ENCODE measurements around the gene ARL6.
A peak's percentile ranks its signal among the peaks of the same experiment; 100 is the strongest.

ARL6 gene

DNA sequence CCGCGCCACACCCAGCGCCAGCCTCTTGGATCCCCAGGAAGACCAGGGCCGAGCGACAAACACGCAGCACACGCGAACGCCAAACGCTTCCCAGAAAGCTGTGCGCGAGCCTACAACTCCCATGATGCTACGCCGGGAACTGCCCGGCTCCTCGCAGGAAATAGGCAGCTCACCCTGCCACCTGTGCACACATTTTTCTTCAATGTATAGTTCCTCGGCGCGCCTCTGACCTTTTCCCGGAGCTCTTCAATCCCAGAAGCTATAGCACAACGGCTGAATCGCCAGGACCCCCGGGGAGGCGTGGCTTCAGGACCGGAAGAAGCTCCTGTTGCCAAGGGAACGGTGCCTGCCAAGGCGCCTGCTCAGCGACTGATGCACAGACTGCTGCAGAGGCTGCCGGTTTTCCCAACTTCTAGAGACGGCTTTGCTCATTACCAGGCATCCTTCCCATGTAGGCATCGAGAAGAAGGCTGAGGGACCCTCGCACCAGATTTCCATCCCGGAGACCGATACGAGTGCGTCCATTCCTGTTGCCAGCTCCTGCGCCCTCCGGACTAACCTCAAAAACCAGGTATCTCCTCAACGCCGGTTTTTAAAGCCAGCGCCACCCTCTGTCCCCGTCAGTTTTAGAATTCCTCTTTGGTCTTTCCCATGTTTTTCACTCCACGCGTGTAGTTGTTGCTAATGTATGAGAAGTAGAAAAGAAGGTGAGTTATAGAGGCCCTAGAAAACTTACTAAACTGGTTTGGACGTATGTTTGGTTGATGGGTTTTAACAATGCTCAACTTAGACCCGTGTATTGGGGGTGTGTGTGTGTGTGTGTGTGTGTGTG lies at the start of gene ARL6 (continued):
- TF ChIP-seq, protein P1, sequence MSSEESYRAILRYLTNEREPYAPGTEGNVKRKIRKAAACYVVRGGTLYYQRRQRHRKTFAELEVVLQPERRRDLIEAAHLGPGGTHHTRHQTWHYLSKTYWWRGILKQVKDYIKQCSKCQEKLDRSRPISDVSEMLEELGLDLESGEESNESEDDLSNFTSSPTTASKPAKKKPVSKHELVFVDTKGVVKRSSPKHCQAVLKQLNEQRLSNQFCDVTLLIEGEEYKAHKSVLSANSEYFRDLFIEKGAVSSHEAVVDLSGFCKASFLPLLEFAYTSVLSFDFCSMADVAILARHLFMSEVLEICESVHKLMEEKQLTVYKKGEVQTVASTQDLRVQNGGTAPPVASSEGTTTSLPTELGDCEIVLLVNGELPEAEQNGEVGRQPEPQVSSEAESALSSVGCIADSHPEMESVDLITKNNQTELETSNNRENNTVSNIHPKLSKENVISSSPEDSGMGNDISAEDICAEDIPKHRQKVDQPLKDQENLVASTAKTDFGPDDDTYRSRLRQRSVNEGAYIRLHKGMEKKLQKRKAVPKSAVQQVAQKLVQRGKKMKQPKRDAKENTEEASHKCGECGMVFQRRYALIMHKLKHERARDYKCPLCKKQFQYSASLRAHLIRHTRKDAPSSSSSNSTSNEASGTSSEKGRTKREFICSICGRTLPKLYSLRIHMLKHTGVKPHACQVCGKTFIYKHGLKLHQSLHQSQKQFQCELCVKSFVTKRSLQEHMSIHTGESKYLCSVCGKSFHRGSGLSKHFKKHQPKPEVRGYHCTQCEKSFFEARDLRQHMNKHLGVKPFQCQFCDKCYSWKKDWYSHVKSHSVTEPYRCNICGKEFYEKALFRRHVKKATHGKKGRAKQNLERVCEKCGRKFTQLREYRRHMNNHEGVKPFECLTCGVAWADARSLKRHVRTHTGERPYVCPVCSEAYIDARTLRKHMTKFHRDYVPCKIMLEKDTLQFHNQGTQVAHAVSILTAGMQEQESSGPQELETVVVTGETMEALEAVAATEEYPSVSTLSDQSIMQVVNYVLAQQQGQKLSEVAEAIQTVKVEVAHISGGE (tag by site-specific recombination; conservative IDR thresholded peaks at IDR 0.05; ENCODE audit: low read depth) = peak; percentile 88

DNA sequence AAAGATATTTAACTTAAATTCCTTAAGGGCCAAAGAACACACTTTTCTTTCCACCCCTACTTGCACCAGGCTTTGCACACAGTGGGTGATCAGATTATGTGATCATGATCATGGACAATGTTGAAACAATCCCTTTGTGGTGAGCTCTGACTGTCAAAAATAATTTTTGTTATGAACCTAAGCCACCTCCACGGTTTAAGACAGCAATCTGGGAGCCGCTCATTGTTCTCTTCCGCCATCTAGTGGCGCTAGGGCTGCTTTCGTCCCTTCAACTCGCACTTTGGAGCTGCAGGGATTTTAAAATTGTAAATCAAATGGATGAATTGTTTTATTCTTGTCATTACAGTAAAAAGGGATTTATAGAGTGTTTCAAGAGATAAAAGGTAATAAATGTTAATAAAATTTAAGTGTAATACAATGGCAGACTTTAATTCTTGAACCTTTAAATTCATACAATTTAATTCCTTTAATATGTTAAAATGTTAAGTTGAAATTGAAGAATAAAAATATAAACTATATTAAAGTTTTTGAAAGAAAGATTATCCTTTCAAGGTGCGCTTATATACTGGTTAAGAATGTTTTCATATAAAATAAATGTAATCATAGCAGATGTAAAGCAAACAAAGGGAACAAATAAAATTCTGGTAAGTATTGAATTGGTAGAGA lies 45.3 kb upstream of the ARL6 start:
- TF ChIP-seq ZNF654 (tag by site-specific recombination; IDR thresholded peaks at IDR 0.05; ENCODE audit: low read depth) (peak; percentile 90), HOXD13 (CRISPR knock-in tag; IDR thresholded peaks at IDR 0.05; ENCODE audit: borderline replicate concordance) (no peak), TRIM28 (IDR thresholded peaks at IDR 0.05; ENCODE audit: borderline replicate concordance, low read length) (no peak), ZNF664 (tag by site-specific recombination; IDR thresholded peaks at IDR 0.05) (peak; percentile 40; the same call in 1 of the 2 replicates), ZNF600 (tag by site-specific recombination; IDR thresholded peaks at IDR 0.05) (0 out of 2 replicates have a peak, but pooled peaks have one; percentile 52)
- TF ChIP-seq, protein P2, sequence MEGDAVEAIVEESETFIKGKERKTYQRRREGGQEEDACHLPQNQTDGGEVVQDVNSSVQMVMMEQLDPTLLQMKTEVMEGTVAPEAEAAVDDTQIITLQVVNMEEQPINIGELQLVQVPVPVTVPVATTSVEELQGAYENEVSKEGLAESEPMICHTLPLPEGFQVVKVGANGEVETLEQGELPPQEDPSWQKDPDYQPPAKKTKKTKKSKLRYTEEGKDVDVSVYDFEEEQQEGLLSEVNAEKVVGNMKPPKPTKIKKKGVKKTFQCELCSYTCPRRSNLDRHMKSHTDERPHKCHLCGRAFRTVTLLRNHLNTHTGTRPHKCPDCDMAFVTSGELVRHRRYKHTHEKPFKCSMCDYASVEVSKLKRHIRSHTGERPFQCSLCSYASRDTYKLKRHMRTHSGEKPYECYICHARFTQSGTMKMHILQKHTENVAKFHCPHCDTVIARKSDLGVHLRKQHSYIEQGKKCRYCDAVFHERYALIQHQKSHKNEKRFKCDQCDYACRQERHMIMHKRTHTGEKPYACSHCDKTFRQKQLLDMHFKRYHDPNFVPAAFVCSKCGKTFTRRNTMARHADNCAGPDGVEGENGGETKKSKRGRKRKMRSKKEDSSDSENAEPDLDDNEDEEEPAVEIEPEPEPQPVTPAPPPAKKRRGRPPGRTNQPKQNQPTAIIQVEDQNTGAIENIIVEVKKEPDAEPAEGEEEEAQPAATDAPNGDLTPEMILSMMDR (tag by site-specific recombination; IDR thresholded peaks at IDR 0.05) = peak; percentile 22; the same call in 1 of the 2 replicates
- Histone ChIP-seq H3K9me3 (ENCODE audit: control insufficient read depth, insufficient read depth, low read depth, low read length) (no peaks in the 10 kb centered on the region), H3K36me3 (ENCODE audit: control insufficient read depth in 2 of 2, insufficient read depth in 1 of 2, low read length in 2 of 2) (no peaks in the 10 kb centered on the region), H3K27ac (ENCODE audit: extremely low read depth, low read depth, low read length) (no peak overlapping the region), H3K4me1 (ENCODE audit: control insufficient read depth, insufficient read depth, low read length) (peaks cover 2% of the 10 kb centered on the region; the same call in 1 of the 2 replicates), H3K4me3 (ENCODE audit: low read depth, low read length) (peak overlapping the region; percentile 26)
- CTCF ChIA-PET = interaction anchor here (0.6 to 2.0 kb wide), 12 partner anchors 9 to 1745 kb away, joined by 3 to 10 read pairs (median 4); no protein-coding TSS in a partner anchor
- POLR2A ChIA-PET = no interaction called here

DNA sequence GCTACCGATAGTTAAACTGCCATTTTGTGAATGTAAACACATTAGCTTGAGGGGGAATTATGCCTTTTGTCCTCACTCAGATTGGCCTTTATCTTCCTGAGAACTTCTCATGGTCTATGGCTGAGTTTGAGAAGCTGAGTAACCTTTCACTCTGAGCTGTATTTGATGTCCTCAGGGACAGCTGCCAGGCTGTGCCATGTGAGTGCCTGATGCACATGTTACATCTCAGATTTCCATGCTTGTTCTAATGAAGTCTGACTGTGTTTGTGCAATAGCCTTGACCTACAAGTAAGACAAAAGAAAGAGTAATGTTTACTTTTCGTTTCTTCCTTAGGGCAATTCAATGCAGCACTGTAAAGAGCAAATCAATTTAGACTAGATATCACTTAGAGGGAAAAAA lies 44.1 kb upstream of the ARL6 start:
- TF ChIP-seq, protein P3, sequence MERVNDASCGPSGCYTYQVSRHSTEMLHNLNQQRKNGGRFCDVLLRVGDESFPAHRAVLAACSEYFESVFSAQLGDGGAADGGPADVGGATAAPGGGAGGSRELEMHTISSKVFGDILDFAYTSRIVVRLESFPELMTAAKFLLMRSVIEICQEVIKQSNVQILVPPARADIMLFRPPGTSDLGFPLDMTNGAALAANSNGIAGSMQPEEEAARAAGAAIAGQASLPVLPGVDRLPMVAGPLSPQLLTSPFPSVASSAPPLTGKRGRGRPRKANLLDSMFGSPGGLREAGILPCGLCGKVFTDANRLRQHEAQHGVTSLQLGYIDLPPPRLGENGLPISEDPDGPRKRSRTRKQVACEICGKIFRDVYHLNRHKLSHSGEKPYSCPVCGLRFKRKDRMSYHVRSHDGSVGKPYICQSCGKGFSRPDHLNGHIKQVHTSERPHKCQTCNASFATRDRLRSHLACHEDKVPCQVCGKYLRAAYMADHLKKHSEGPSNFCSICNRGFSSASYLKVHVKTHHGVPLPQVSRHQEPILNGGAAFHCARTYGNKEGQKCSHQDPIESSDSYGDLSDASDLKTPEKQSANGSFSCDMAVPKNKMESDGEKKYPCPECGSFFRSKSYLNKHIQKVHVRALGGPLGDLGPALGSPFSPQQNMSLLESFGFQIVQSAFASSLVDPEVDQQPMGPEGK (tag by site-specific recombination; IDR thresholded peaks at IDR 0.05) = no peak
- TF ChIP-seq MZF1 (tag by site-specific recombination; IDR thresholded peaks at IDR 0.05; ENCODE audit: borderline replicate concordance) = 0 out of 2 replicates have a peak, but pooled peaks have one; percentile 4
- POLR2A ChIA-PET = no interaction called here
- H3K4me1 ChIP-seq (ENCODE audit: control insufficient read depth, insufficient read depth, low read length) = peaks cover 2% of the 10 kb centered on the region; the same call in 1 of the 2 replicates
- no peak overlapping the region for H3K27ac ChIP-seq (ENCODE audit: extremely low read depth, low read depth, low read length)
- no peak overlapping the region for H3K4me3 ChIP-seq (ENCODE audit: low read depth, low read length)
- no peaks in the 10 kb centered on the region for H3K36me3 ChIP-seq (ENCODE audit: control insufficient read depth in 2 of 2, insufficient read depth in 1 of 2, low read length in 2 of 2)
- H3K9me3 ChIP-seq (ENCODE audit: control insufficient read depth, insufficient read depth, low read depth, low read length) = no peaks in the 10 kb centered on the region
- CTCF ChIA-PET = interaction anchor here (1.2 to 2.0 kb wide), 2 partner anchors 10 to 15 kb away, joined by 5 to 10 read pairs; no protein-coding TSS in a partner anchor

DNA sequence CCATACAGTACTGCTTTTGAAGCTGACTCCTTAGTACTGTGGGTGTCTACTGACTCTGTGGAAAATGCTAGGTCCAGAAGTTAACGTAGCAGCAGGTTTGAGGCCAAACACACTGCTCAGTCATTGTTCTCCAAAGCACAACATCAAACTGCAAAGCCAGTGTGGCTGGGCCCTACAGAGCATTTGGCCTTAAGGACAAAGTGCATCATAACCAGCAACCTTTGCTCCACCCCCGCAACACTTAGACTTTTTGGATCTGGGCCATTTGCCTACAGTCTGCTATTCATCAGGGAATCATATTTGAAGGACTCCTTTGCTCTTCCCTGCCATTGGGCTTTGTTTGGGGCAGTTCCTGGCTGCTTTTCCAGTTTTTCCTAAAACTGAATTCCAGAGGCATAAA lies 43.1 kb upstream of the ARL6 start:
- Histone ChIP-seq H3K36me3 (ENCODE audit: control insufficient read depth in 2 of 2, insufficient read depth in 1 of 2, low read length in 2 of 2) (no peaks in the 10 kb centered on the region), H3K4me3 (ENCODE audit: low read depth, low read length) (no peak overlapping the region), H3K9me3 (ENCODE audit: control insufficient read depth, insufficient read depth, low read depth, low read length) (no peaks in the 10 kb centered on the region), H3K4me1 (ENCODE audit: control insufficient read depth, insufficient read depth, low read length) (peaks cover 2% of the 10 kb centered on the region; the same call in 1 of the 2 replicates), H3K27ac (ENCODE audit: extremely low read depth, low read depth, low read length) (no peak overlapping the region)
- ChIA-PET POLR2A (no interaction called here), CTCF (no interaction called here)
- TF ChIP-seq ZNF544 (tag by site-specific recombination; IDR thresholded peaks at IDR 0.05) = no peak
- no peak for TF ChIP-seq ZBTB20 (tag by site-specific recombination; IDR thresholded peaks at IDR 0.05)
- no peak for TF ChIP-seq MZF1 (tag by site-specific recombination; IDR thresholded peaks at IDR 0.05; ENCODE audit: borderline replicate concordance)

All from HEK293 (cell line).